ENCODE data around the gene A3GALT2. TPM values are rescaled to one million over a fixed set of nuclear protein-coding genes. Genes with fewer than 3 reads are reported as not detected.
"Not testable (repeated sequence)": the region's sequence is repeated elsewhere in the genome, so short reads cannot be mapped to it uniquely, and the experiment has no call there.

Gene A3GALT2
- polyA plus RNA-seq, 1 experiment = not detected

GRCh38 chr1:33294071-33295010, 26.6 kb downstream of the A3GALT2 start:
- TF ChIP-seq CTCF (IDR thresholded peaks at IDR 0.05; ENCODE audit: insufficient read depth, low read depth, low read length) = no peak
- Histone ChIP-seq H3K4me3 (ENCODE audit: low read depth, low read length) (no peak overlapping the region), H3K27me3 (ENCODE audit: control insufficient read depth, insufficient read depth, low read length) (no peaks in the 10 kb centered on the region), H3K36me3 (ENCODE audit: control insufficient read depth, insufficient read depth, low read length) (peaks cover 18% of the 10 kb centered on the region)
- DNase-seq (ENCODE audit: low read depth) = no peak
- ChIA-PET POLR2A (no interaction called here), CTCF (interaction anchor here (0.6 to 8.3 kb wide), 16 partner anchors 12 to 317 kb away, joined by 3 to 203 read pairs (median 6); partner anchors contain the start of genes TRIM62 and ZSCAN20)

- H3K27me3 ChIP-seq (ENCODE audit: control insufficient read depth, insufficient read depth, low read length) = no peaks in the 10 kb centered on the region
- POLR2A ChIA-PET = no interaction called here
- peaks cover 18% of the 10 kb centered on the region for H3K36me3 ChIP-seq (ENCODE audit: control insufficient read depth, insufficient read depth, low read length)
- DNase-seq (ENCODE audit: low read depth) = no peak
- no peak for TF ChIP-seq CTCF (IDR thresholded peaks at IDR 0.05; ENCODE audit: insufficient read depth, low read depth, low read length)
- no peak overlapping the region for H3K4me3 ChIP-seq (ENCODE audit: low read depth, low read length)
- CTCF ChIA-PET = interaction anchor here (1.0 to 8.3 kb wide), 4 partner anchors 71 to 178 kb away, joined by 3 to 203 read pairs (median 46); partner anchors contain the start of gene ZSCAN20
Observed at GRCh38 chr1:33292726-33293340, 28.1 kb downstream of the A3GALT2 start.

- DNase-seq (ENCODE audit: low read depth); CTCF ChIA-PET; H3K27me3 ChIP-seq (ENCODE audit: control insufficient read depth, insufficient read depth, low read length); POLR2A ChIA-PET; H3K4me3 ChIP-seq (ENCODE audit: low read depth, low read length): not testable (repeated sequence)
- peaks cover 13% of the 10 kb centered on the region for H3K36me3 ChIP-seq (ENCODE audit: control insufficient read depth, insufficient read depth, low read length)
Observed at GRCh38 chr1:33290615-33291014, 30.3 kb downstream of the A3GALT2 start.

- H3K4me3 ChIP-seq (ENCODE audit: low read depth, low read length) = no peak overlapping the region
- ChIA-PET CTCF (no interaction called here), POLR2A (no interaction called here)
- no peaks in the 10 kb centered on the region for H3K27me3 ChIP-seq (ENCODE audit: control insufficient read depth, insufficient read depth, low read length)
- TF ChIP-seq CTCF (IDR thresholded peaks at IDR 0.05; ENCODE audit: insufficient read depth, low read depth, low read length) = no peak
- no peak for DNase-seq (ENCODE audit: low read depth)
- H3K36me3 ChIP-seq (ENCODE audit: control insufficient read depth, insufficient read depth, low read length) = peaks cover 9% of the 10 kb centered on the region
Observed at GRCh38 chr1:33289858-33290154, 31.1 kb downstream of the A3GALT2 start.

- Histone ChIP-seq H3K4me3 (ENCODE audit: low read depth, low read length) (no peak overlapping the region), H3K36me3 (ENCODE audit: control insufficient read depth, insufficient read depth, low read length) (peaks cover 7% of the 10 kb centered on the region), H3K27me3 (ENCODE audit: control insufficient read depth, insufficient read depth, low read length) (no peaks in the 10 kb centered on the region)
- DNase-seq (ENCODE audit: low read depth) = no peak
- CTCF ChIA-PET = interaction anchor here (0.9 kb wide), 1 partner anchor 71 kb away, joined by 3 read pairs; no protein-coding TSS in a partner anchor
- POLR2A ChIA-PET = no interaction called here
- no peak for TF ChIP-seq CTCF (IDR thresholded peaks at IDR 0.05; ENCODE audit: insufficient read depth, low read depth, low read length)
Observed at GRCh38 chr1:33288976-33289857, 31.7 kb downstream of the A3GALT2 start.
